Endothelial cell of hepatic sinusoid (primary cell): ENCODE results near the gene CALY.

Experiments used
- in situ Hi-C: cut with HindIII; loops from 2 replicates; pipeline ENCODE4 v1.10.0; 2017; ENCODE audit warnings: low sequenced_read_pairs

The CALY gene

GRCh38 chr10:133315847-133316246, 20.8 kb downstream of the CALY start:
- in situ Hi-C loops = no loop called here

- in situ Hi-C loops = no loop called here
Observed at GRCh38 chr10:133314911-133315310, 21.8 kb downstream of the CALY start.

GRCh38 chr10:133313192-133313591, 23.5 kb downstream of the CALY start:
- in situ Hi-C loops = no loop called here

- in situ Hi-C loops = no loop called here
Observed at GRCh38 chr10:133312769-133313145, 23.9 kb downstream of the CALY start.

GRCh38 chr10:133312016-133312768, 24.5 kb downstream of the CALY start:
- in situ Hi-C loops = no loop called here

GRCh38 chr10:133311570-133311969, 25.1 kb downstream of the CALY start:
- in situ Hi-C loops = no loop called here

- in situ Hi-C loops = no loop called here
Observed at GRCh38 chr10:133310789-133311188, 25.9 kb downstream of the CALY start.

GRCh38 chr10:133310399-133310755, 26.3 kb downstream of the CALY start:
- in situ Hi-C loops = no loop called here

- in situ Hi-C loops = loop anchor here (10.0 kb wide), 2 partner anchors 55 kb away; no protein-coding TSS in a partner anchor
Observed at GRCh38 chr10:133309720-133310398, 26.8 kb downstream of the CALY start.

GRCh38 chr10:133309100-133309719, 27.5 kb downstream of the CALY start:
- in situ Hi-C loops = loop anchor here (10.0 kb wide), 2 partner anchors 54 to 56 kb away; no protein-coding TSS in a partner anchor

- in situ Hi-C loops = loop anchor here (10.0 kb wide), 2 partner anchors 54 to 56 kb away; no protein-coding TSS in a partner anchor
Observed at GRCh38 chr10:133308421-133309099, 28.1 kb downstream of the CALY start, which contains the start of the genes TUBGCP2 and ZNF511. Gene TUBGCP2, minus strand, starts transcription at chr10:133308872. Its CDS starts 5,931 bp downstream, at chr10:133302941. Gene ZNF511, plus strand, starts transcription at chr10:133308914. Its CDS starts 30 bp downstream, at chr10:133308944.

- in situ Hi-C loops = loop anchor here (10.0 kb wide), 2 partner anchors 53 to 57 kb away; no protein-coding TSS in a partner anchor
Observed at GRCh38 chr10:133307776-133308420, 28.8 kb downstream of the CALY start.

- in situ Hi-C loops = loop anchor here (10.0 kb wide), 2 partner anchors 52 to 58 kb away; no protein-coding TSS in a partner anchor
Observed at GRCh38 chr10:133306941-133307379, 29.7 kb downstream of the CALY start.

GRCh38 chr10:133306097-133306476, 30.6 kb downstream of the CALY start:
- in situ Hi-C loops = loop anchor here (10.0 kb wide), 2 partner anchors 51 to 59 kb away; no protein-coding TSS in a partner anchor

GRCh38 chr10:133303206-133303605, 33.5 kb downstream of the CALY start:
- in situ Hi-C loops = loop anchor here (10.0 kb wide), 2 partner anchors 48 to 62 kb away; no protein-coding TSS in a partner anchor

GRCh38 chr10:133302230-133302629, 34.5 kb downstream of the CALY start:
- in situ Hi-C loops = loop anchor here (10.0 kb wide), 2 partner anchors 47 to 63 kb away; no protein-coding TSS in a partner anchor

GRCh38 chr10:133299738-133300137, 37.0 kb downstream of the CALY start:
- in situ Hi-C loops = loop anchor here (10.0 kb wide), 2 partner anchors 45 to 65 kb away; no protein-coding TSS in a partner anchor

GRCh38 chr10:133299224-133299623, 37.5 kb downstream of the CALY start:
- in situ Hi-C loops = no loop called here

GRCh38 chr10:133298466-133298865, 38.2 kb downstream of the CALY start:
- in situ Hi-C loops = no loop called here

- in situ Hi-C loops = no loop called here
Observed at GRCh38 chr10:133297504-133297903, 39.2 kb downstream of the CALY start.
